Parathyroid adenoma (tissue), 2 donors: Measurements from ENCODE around the gene MDN1.
"Not testable (repeated sequence)": the region's sequence is repeated elsewhere in the genome, so short reads cannot be mapped to it uniquely, and the experiment has no call there.

ENCODE experiments used
- H2AFZ ChIP-seq: fragments of 300-600 bp; sonication (generic); one replicate; pipeline ENCODE4 v1.7.0; 2017; ENCODE audit warnings: antibody characterized with exemption, mild to moderate bottlenecking
- H3K27ac ChIP-seq: fragments of 300-600 bp; sonication (generic); one replicate; pipeline ENCODE4 v1.7.0; 2017
- H3K27me3 ChIP-seq: fragments of 300-600 bp; sonication (generic); one replicate; pipeline ENCODE4 v1.7.0; 2017; ENCODE audit warnings: low read length; ENCODE audit not compliant: control insufficient read depth, insufficient read depth
- H3K36me3 ChIP-seq: fragments of 300-600 bp; sonication (generic); one replicate; pipeline ENCODE4 v1.7.0; 2017; ENCODE audit warnings: low read length; ENCODE audit not compliant: control insufficient read depth, insufficient read depth
- H3K4me1 ChIP-seq: fragments of 300-600 bp; sonication (generic); one replicate; pipeline ENCODE4 v1.7.0; 2017; ENCODE audit warnings: control low read depth
- H3K4me2 ChIP-seq: fragments of 300-600 bp; sonication (generic); one replicate; pipeline ENCODE4 v1.7.0; 2017; ENCODE audit warnings: low read length
- H3K4me3 ChIP-seq: fragments of 300-600 bp; sonication (generic); one replicate; pipeline ENCODE4 v1.7.0; 2017; ENCODE audit warnings: low read depth, low read length
- H3K79me2 ChIP-seq: fragments of 300-600 bp; sonication (generic); one replicate; pipeline ENCODE4 v1.7.0; 2017; ENCODE audit warnings: control low read depth
- H3K9ac ChIP-seq: fragments of 300-600 bp; sonication (generic); one replicate; pipeline ENCODE4 v1.7.0; 2017; ENCODE audit warnings: mild to moderate bottlenecking
- H3K9me3 ChIP-seq: fragments of 300-600 bp; sonication (generic); one replicate; pipeline ENCODE4 v1.7.0; 2017; ENCODE audit warnings: low read length; ENCODE audit not compliant: control insufficient read depth
- TF ChIP-seq, protein P1 (sequence below): fragments of 300-600 bp; sonication (generic); IDR thresholded peaks from one replicate; pipeline ENCODE4 v1.7.0; 2017; ENCODE audit warnings: antibody characterized with exemption, mild to moderate bottlenecking
- donor health status: primary hyperparathyroidism.

MDN1 gene

DNA sequence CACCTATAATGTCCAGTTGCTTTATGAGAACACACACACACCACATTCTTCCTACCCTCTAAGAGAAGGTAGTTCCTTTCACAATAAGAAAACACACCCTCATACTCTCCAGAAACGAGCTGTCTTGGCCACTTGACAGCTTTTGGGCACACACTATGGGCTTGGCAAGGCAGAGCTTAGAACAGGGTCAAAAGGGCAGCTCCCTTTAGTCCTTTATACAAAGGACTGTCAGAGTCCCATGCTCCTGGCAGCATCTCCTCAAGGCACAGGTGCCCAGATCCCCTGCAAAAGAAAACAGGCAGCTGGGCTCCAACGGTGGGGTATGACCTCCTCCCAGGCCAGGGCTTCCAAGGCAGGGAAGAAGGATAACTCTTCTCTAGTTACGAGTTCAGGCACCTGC, 176.2 kb downstream of the MDN1 start:
- peaks cover 5% of the 10 kb centered on the region for H3K4me1 ChIP-seq
- H3K4me3 ChIP-seq = no peak overlapping the region
- no peak overlapping the region for H2AFZ ChIP-seq
- H3K27ac ChIP-seq = no peak overlapping the region
- H3K9ac ChIP-seq = no peak overlapping the region
- TF ChIP-seq, protein P1, sequence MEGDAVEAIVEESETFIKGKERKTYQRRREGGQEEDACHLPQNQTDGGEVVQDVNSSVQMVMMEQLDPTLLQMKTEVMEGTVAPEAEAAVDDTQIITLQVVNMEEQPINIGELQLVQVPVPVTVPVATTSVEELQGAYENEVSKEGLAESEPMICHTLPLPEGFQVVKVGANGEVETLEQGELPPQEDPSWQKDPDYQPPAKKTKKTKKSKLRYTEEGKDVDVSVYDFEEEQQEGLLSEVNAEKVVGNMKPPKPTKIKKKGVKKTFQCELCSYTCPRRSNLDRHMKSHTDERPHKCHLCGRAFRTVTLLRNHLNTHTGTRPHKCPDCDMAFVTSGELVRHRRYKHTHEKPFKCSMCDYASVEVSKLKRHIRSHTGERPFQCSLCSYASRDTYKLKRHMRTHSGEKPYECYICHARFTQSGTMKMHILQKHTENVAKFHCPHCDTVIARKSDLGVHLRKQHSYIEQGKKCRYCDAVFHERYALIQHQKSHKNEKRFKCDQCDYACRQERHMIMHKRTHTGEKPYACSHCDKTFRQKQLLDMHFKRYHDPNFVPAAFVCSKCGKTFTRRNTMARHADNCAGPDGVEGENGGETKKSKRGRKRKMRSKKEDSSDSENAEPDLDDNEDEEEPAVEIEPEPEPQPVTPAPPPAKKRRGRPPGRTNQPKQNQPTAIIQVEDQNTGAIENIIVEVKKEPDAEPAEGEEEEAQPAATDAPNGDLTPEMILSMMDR = no peak
- no peaks in the 10 kb centered on the region for H3K9me3 ChIP-seq
- H3K79me2 ChIP-seq = no peaks in the 10 kb centered on the region
- no peaks in the 10 kb centered on the region for H3K36me3 ChIP-seq
- H3K4me2 ChIP-seq = no peak overlapping the region
- H3K27me3 ChIP-seq = no peaks in the 10 kb centered on the region

DNA sequence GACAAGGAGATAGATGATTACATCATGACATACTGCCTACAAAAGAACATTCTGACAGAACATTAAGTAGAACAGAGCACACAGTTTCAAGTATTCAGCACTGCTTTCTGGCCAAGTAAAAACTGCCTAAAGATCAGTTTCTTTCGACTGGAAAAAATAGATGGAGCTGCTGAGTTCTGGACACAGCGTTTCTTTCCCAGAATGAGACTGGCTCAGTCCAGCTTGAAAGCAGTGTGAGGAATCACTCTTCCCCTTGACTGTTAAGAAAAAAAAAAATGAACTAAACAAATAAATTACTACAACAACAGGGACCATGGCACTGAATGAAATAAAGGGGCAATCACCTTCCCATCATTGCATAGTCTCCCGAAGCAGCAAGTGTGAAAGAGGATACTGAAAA, 176.6 kb downstream of the MDN1 start:
- Histone ChIP-seq H3K9me3 (no peaks in the 10 kb centered on the region), H3K27me3 (no peaks in the 10 kb centered on the region), H3K4me1 (peaks cover 5% of the 10 kb centered on the region), H3K4me3 (no peak overlapping the region), H3K9ac (no peak overlapping the region), H3K27ac (no peak overlapping the region), H3K4me2 (no peak overlapping the region), H3K79me2 (peaks cover under 1% of the 10 kb centered on the region), H3K36me3 (no peaks in the 10 kb centered on the region), H2AFZ (no peak overlapping the region)
- TF ChIP-seq, protein P1 = no peak

DNA sequence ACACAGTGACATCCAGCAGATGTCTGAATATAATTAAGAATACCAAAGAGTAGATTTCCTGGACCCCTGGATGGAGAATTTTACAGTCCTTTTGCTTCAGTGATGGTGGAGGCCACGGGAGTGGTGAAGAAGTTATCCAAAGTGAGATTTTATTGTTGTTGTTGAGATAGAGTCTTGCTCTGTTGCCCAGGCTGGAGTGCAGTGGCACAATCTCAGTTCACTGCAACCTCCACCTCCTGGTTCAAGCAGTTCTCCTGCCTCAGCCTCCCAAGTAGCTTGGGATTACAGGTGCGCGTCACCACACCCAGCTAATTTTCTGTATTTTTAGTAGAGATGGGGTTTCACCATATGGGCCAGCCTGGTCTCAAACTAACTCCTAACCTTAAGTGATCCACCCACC, 178.0 kb downstream of the MDN1 start:
- not testable (repeated sequence) for H3K79me2 ChIP-seq, H3K27me3 ChIP-seq, H3K4me2 ChIP-seq, H3K27ac ChIP-seq, H3K4me3 ChIP-seq, H3K36me3 ChIP-seq, H3K9me3 ChIP-seq, H2AFZ ChIP-seq, H3K9ac ChIP-seq
- peaks cover 10% of the 10 kb centered on the region for H3K4me1 ChIP-seq

DNA sequence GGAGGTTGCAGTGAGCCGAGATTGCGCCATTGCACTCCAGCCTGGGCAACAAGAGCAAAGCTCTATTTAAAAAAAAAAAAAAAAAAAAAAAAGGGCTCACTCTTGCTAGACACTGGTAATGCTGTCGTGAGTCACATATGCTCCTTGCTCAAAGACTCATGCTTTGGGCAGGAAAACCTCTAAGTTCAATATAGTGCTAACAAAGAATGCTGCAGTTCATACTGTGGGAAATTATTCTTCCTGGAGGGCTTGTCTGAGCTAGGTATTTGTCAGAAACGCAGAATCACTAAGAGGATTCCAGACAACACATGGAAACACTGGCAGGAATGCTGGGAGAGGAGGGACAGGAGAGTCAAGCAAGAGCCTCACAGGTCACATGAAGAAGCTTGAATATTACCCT, 178.8 kb downstream of the MDN1 start:
- no peak overlapping the region for H3K4me2 ChIP-seq
- no peaks in the 10 kb centered on the region for H3K9me3 ChIP-seq
- peaks cover 4% of the 10 kb centered on the region for H3K79me2 ChIP-seq
- no peaks in the 10 kb centered on the region for H3K36me3 ChIP-seq
- TF ChIP-seq, protein P1 = no peak
- no peak overlapping the region for H3K4me3 ChIP-seq
- peaks cover 10% of the 10 kb centered on the region for H3K4me1 ChIP-seq
- H3K9ac ChIP-seq = no peak overlapping the region
- H3K27ac ChIP-seq = no peak overlapping the region
- H3K27me3 ChIP-seq = no peaks in the 10 kb centered on the region
- no peak overlapping the region for H2AFZ ChIP-seq

DNA sequence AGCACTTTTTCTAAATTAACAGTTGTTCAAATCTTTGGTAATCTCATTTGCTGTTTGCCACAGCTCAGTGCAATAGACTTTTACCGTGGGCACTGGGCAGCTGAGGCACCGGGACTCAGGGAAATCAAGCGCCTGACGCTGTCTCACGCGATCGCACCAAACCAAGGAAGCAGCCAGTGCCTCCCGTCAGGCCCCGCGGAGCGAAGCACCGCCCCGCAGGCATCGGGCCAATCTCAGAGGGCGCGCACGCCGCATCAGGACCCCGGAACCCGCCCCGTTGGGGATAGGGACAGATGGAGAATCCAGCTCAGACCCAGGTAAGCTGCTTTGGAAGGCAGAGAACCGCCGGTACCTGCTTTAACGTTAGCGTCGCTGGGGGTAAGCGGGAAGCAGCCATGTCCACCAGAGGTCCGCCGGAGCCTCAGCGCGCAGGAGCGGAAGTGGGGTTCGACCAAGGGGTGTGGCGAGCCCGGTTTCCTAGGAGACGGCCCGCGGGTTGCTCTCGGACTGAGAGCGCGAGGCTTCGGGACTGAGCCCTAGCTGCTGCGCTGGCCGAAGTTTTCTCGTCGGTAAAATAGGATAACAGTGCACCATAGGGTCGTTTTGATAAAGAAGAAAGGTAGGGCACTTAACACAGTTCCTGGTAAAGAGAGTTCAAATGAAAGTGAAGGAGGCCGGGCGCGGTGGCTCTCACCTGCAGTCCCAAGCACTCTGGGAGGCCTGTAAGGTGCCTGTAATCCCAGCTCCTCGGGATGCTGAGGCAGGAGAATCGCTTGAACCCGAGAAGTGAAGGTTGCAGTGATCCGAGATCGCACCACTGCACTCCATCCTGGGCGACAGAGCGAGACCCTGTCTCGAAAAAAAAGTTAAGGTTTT, 181.0 kb downstream of the MDN1 start, which contains the start of gene LYRM2:
Gene LYRM2, minus strand, starts transcription at position 428 of the 876 bp plus-strand sequence. Its CDS starts 31 bp downstream, at position 397.
- TF ChIP-seq, protein P1 = no peak
- peaks cover 4% of the 10 kb centered on the region for H3K79me2 ChIP-seq
- H3K27ac ChIP-seq = peak within 1 kb of the TSS; percentile 94
- peak within 1 kb of the TSS; percentile 93 for H2AFZ ChIP-seq
- peak within 1 kb of the TSS; percentile 95 for H3K4me3 ChIP-seq
- no peaks in the 10 kb centered on the region for H3K27me3 ChIP-seq
- no peaks in the 10 kb centered on the region for H3K9me3 ChIP-seq
- peak within 1 kb of the TSS; percentile 83 for H3K9ac ChIP-seq
- H3K4me2 ChIP-seq = peak within 1 kb of the TSS; percentile 59
- H3K4me1 ChIP-seq = peaks cover 5% of the 10 kb centered on the region
- no peaks in the 10 kb centered on the region for H3K36me3 ChIP-seq
